ENCODE data around the gene LRRC36. TPM values are rescaled to one million over a fixed set of nuclear protein-coding genes. Genes with fewer than 3 reads are reported as not detected.

The LRRC36 gene
- total RNA-seq, 1 experiment from 2014 or later, result not detected

GRCh38 chr16:67428146-67428731 lies 101.6 kb downstream of the LRRC36 start:
- H3K27ac ChIP-seq (ENCODE audit: low read length), result no peak overlapping the region
- no peak overlapping the region for H3K4me3 ChIP-seq (ENCODE audit: low read length)
- H3K36me3 ChIP-seq (ENCODE audit: low read depth, low read length), result no peaks in the 10 kb centered on the region
- no peaks in the 10 kb centered on the region for H3K27me3 ChIP-seq (ENCODE audit: low read length)
- no peak overlapping the region for H3K9ac ChIP-seq (ENCODE audit: low read length)
- DNase-seq, result peak; percentile 71
- no peaks in the 10 kb centered on the region for H4K20me1 ChIP-seq (ENCODE audit: low read length)
- H3K4me2 ChIP-seq (ENCODE audit: low read length), result no peak overlapping the region
- no peaks in the 10 kb centered on the region for H3K79me2 ChIP-seq (ENCODE audit: low read length)
- TF ChIP-seq CTCF (conservative IDR thresholded peaks at IDR 0.05; ENCODE audit: low read depth, low read length) (peak; percentile 73), EZH2phosphoT487 (IDR thresholded peaks at IDR 0.05; ENCODE audit: borderline replicate concordance, low read length) (no peak)
- no peaks in the 10 kb centered on the region for H3K9me3 ChIP-seq (ENCODE audit: low read length)
- peak; percentile 57 for ATAC-seq
- H3K9me2 ChIP-seq (replicated peaks; ENCODE audit: low read length), result no peaks in the 10 kb centered on the region
- peaks cover 3% of the 10 kb centered on the region for H3K4me1 ChIP-seq (ENCODE audit: insufficient read depth, low read length)
- BruUV-seq (replicated peaks), result no TSS peak
- POLR2A ChIA-PET (ENCODE audit: unreplicated experiment), result no interaction called here
- H2AFZ ChIP-seq (ENCODE audit: low read length), result no peak overlapping the region
- intact Hi-C loops (cut with micrococcal nuclease), result no loop called here
- CTCF ChIA-PET, result interaction anchor here (0.6 to 1.4 kb wide), 7 partner anchors 11 to 168 kb away, joined by 3 to 6 read pairs (median 3); partner anchors contain the start of gene ZDHHC1
- H3F3A ChIP-seq (ENCODE audit: low read length, unreplicated experiment), result no peaks in the 10 kb centered on the region

GRCh38 chr16:67429053-67429798 lies 102.6 kb downstream of the LRRC36 start:
- no peak for TF ChIP-seq EZH2phosphoT487 (IDR thresholded peaks at IDR 0.05; ENCODE audit: borderline replicate concordance, low read length)
- no peak for TF ChIP-seq EZH2 (IDR thresholded peaks at IDR 0.05; ENCODE audit: low read length, unreplicated experiment)
- TF ChIP-seq CTCF (conservative IDR thresholded peaks at IDR 0.05; ENCODE audit: low read depth, low read length), result no peak
- H3K4me2 ChIP-seq (ENCODE audit: low read length), result peak overlapping the region; percentile 88
- intact Hi-C loops (cut with micrococcal nuclease), result no loop called here

More at GRCh38 chr16:67429053-67429798, 102.6 kb downstream of the LRRC36 start:
- no peaks in the 10 kb centered on the region for H4K20me1 ChIP-seq (ENCODE audit: low read length)
- DNase-seq, result no peak
- ChIA-PET CTCF (interaction anchor here (1.4 kb wide), 1 partner anchor 169 kb away, joined by 6 read pairs; no protein-coding TSS in a partner anchor), POLR2A (ENCODE audit: unreplicated experiment) (no interaction called here)
- no peak overlapping the region for H2AFZ ChIP-seq (ENCODE audit: low read length)
- H3K9me2 ChIP-seq (replicated peaks; ENCODE audit: low read length), result no peaks in the 10 kb centered on the region
- no peaks in the 10 kb centered on the region for H3K9me3 ChIP-seq (ENCODE audit: low read length)
- H3F3A ChIP-seq (ENCODE audit: low read length, unreplicated experiment), result no peaks in the 10 kb centered on the region
- no peak overlapping the region for H3K4me3 ChIP-seq (ENCODE audit: low read length)
- H3K27ac ChIP-seq (ENCODE audit: low read length), result no peak overlapping the region
- H3K36me3 ChIP-seq (ENCODE audit: low read depth, low read length), result no peaks in the 10 kb centered on the region
- H3K9ac ChIP-seq (ENCODE audit: low read length), result no peak overlapping the region
- no peaks in the 10 kb centered on the region for H3K79me2 ChIP-seq (ENCODE audit: low read length)
- H3K4me1 ChIP-seq (ENCODE audit: insufficient read depth, low read length), result peaks cover 3% of the 10 kb centered on the region
- BruUV-seq (replicated peaks), result no TSS peak
- H3K27me3 ChIP-seq (ENCODE audit: low read length), result no peaks in the 10 kb centered on the region
- no peak for ATAC-seq

Measured in PC-3 (cell line).